ENCODE data around the gene ERC1. TPM values are rescaled to one million over a fixed set of nuclear protein-coding genes. Genes with fewer than 3 reads are reported as not detected.
A peak's percentile ranks its signal among the peaks of the same experiment; 100 is the strongest.
"Not testable (repeated sequence)": the region's sequence is repeated elsewhere in the genome, so short reads cannot be mapped to it uniquely, and the experiment has no call there.

ERC1 gene
- total RNA-seq, 4 donors from 2014 or later = 50.0 to 88.1 (median 59.7) TPM

GRCh38 chr12:1047898-1048660 lies 57.1 kb downstream of the ERC1 start:
- peaks cover 13 to 30% (median 21%) of the 10 kb centered on the region in 4 donors for H3K4me1 ChIP-seq
- TF ChIP-seq POLR2AphosphoS5 (IDR thresholded peaks at IDR 0.05) (no peak), EP300 (IDR thresholded peaks at IDR 0.05) (no peak), POLR2A (IDR thresholded peaks at IDR 0.05; ENCODE audit: low read depth) (no peak)
- TF ChIP-seq, protein P1, sequence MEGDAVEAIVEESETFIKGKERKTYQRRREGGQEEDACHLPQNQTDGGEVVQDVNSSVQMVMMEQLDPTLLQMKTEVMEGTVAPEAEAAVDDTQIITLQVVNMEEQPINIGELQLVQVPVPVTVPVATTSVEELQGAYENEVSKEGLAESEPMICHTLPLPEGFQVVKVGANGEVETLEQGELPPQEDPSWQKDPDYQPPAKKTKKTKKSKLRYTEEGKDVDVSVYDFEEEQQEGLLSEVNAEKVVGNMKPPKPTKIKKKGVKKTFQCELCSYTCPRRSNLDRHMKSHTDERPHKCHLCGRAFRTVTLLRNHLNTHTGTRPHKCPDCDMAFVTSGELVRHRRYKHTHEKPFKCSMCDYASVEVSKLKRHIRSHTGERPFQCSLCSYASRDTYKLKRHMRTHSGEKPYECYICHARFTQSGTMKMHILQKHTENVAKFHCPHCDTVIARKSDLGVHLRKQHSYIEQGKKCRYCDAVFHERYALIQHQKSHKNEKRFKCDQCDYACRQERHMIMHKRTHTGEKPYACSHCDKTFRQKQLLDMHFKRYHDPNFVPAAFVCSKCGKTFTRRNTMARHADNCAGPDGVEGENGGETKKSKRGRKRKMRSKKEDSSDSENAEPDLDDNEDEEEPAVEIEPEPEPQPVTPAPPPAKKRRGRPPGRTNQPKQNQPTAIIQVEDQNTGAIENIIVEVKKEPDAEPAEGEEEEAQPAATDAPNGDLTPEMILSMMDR (IDR thresholded peaks at IDR 0.05) = no peak
- no peak overlapping the region for H3K4me3 ChIP-seq
- H3K36me3 ChIP-seq = no peaks in the 10 kb centered on the region
- intact Hi-C loops (cut with DNase I) = no loop called here
- no peaks in the 10 kb centered on the region for H3K9me3 ChIP-seq
- no peaks in the 10 kb centered on the region for H3K27me3 ChIP-seq
- no peak for DNase-seq (ENCODE audit: extremely low spot score)
- H3K27ac ChIP-seq (replicated peaks in 1 of 4) = no peak overlapping the region
- 75% methylated on average over 8 of the region's 8 CpGs for WGBS

- DNase-seq (ENCODE audit: extremely low spot score) = no peak
- 69% methylated on average over 4 of the region's 4 CpGs for WGBS
- Histone ChIP-seq H3K27me3 (no peaks in the 10 kb centered on the region), H3K9me3 (no peaks in the 10 kb centered on the region), H3K27ac (replicated peaks in 1 of 4) (no peak overlapping the region), H3K36me3 (no peaks in the 10 kb centered on the region), H3K4me3 (no peak overlapping the region), H3K4me1 (peaks cover 21 to 44% (median 36%) of the 10 kb centered on the region in 4 donors)
- intact Hi-C loops (cut with DNase I) = no loop called here
- no peak for TF ChIP-seq POLR2A (IDR thresholded peaks at IDR 0.05; ENCODE audit: low read depth)
- no peak for TF ChIP-seq EP300 (IDR thresholded peaks at IDR 0.05)
- TF ChIP-seq POLR2AphosphoS5 (IDR thresholded peaks at IDR 0.05) = no peak
- TF ChIP-seq, protein P1 (IDR thresholded peaks at IDR 0.05) = no peak
These were observed 59.2 kb downstream of the ERC1 start for GRCh38 chr12:1050059-1050707.

DNA sequence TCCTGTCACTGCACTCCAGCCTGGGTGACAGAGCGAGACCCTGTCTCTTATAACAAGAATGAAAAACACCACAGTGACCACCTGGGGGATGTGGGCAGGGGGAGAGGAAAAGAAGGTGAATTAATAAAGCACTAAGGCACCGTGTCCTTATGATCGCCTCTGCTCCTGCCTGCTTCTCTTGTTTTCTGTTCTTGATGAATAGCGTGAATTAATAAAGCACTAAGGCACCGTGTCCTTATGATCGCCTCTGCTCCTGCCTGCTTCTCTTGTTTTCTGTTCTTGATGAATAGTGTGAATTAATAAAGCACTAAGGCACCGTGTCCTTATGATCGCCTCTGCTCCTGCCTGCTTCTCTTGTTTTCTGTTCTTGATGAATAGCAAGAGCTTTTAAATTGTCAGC lies 60.6 kb downstream of the ERC1 start:
- H3K36me3 ChIP-seq; intact Hi-C loops (cut with DNase I); H3K4me3 ChIP-seq; DNase-seq (ENCODE audit: extremely low spot score); H3K9me3 ChIP-seq; H3K27ac ChIP-seq (replicated peaks in 1 of 4); H3K27me3 ChIP-seq: not testable (repeated sequence)
- 91% methylated on average over 8 of the region's 8 CpGs for WGBS
- H3K4me1 ChIP-seq = peaks cover 21 to 44% (median 38%) of the 10 kb centered on the region in 4 donors

DNA sequence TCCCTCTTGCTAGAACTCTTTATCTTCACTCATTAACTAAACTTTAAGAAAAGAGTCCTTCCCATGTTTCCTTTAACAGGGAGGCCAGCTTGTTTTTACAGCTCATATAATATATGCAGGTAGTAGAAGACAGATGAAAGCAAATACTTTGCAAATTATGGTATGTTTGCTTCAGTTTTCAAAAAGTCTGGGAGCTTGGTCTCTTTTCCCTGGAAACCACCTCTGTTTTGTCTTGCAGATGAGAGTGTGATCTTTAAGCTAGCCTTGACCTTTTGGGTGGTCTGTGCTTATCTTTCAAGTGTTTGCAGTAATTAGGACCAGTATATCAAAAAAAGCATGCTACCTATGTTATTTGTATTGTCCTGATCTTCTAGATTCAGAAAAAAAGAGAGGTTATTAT lies 62.7 kb downstream of the ERC1 start:
- Histone ChIP-seq H3K4me3 (no peak overlapping the region), H3K27ac (replicated peaks in 1 of 4) (peak overlapping the region in 3 of 4 donors; percentile 5 to 24 (median 13)), H3K27me3 (no peaks in the 10 kb centered on the region), H3K36me3 (no peaks in the 10 kb centered on the region), H3K4me1 (peaks cover 13 to 32% (median 27%) of the 10 kb centered on the region in 4 donors), H3K9me3 (peaks cover 0 to 8% (median 3%) of the 10 kb centered on the region in 4 donors)
- TF ChIP-seq POLR2AphosphoS5 (IDR thresholded peaks at IDR 0.05) = no peak
- no peak for TF ChIP-seq EP300 (IDR thresholded peaks at IDR 0.05)
- no peak for TF ChIP-seq POLR2A (IDR thresholded peaks at IDR 0.05; ENCODE audit: low read depth)
- TF ChIP-seq, protein P1 (IDR thresholded peaks at IDR 0.05) = no peak
- intact Hi-C loops (cut with DNase I) = no loop called here
- no peak for DNase-seq (ENCODE audit: extremely low spot score)

DNA sequence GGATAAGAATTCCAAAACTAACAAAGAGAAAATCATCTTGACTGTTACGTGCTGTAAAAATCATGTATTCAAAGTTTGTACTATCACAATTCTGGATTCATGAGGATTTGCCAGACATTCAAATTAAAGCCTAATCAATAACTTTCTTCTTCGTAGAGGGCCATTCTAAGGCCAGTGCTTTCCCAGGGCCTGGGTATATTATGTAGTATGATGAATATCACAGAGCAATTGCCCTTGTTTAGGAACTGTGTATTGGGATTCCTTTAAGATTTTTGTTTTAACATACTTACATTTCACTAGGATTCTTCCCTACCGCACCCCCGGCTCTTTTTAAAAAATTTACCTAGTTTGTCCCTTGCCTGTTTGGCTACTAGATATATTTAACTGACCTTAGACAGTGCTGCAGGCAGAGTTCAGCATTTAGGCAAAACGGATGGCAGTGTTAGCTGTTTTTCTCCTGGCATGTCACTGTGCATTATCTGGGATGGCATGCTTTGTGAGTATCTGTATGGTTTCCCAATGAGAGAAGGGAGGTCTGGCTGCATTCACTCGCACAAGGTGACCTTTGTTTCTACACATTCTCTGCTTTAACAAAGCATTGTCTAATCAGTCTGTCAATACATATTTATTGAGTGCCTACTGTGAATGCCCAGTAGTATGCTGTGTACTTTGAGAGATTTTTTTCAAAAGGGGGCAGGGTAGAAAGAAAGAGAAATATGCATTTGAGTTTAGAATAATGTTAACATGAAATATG lies 63.3 kb downstream of the ERC1 start:
- Histone ChIP-seq H3K36me3 (no peaks in the 10 kb centered on the region), H3K27ac (replicated peaks in 1 of 4) (peak overlapping the region; percentile 5 to 35 (median 18)), H3K9me3 (peaks cover 0 to 14% (median 6%) of the 10 kb centered on the region in 4 donors), H3K27me3 (no peaks in the 10 kb centered on the region), H3K4me3 (no peak overlapping the region), H3K4me1 (peaks cover 13 to 27% (median 24%) of the 10 kb centered on the region in 4 donors)
- intact Hi-C loops (cut with DNase I) = no loop called here
- WGBS = 41% methylated on average over 6 of the region's 6 CpGs
- DNase-seq (ENCODE audit: extremely low spot score) = no peak
- TF ChIP-seq, protein P1 (IDR thresholded peaks at IDR 0.05) = no peak
- TF ChIP-seq EP300 (IDR thresholded peaks at IDR 0.05) = no peak
- no peak for TF ChIP-seq POLR2A (IDR thresholded peaks at IDR 0.05; ENCODE audit: low read depth)
- no peak for TF ChIP-seq POLR2AphosphoS5 (IDR thresholded peaks at IDR 0.05)

Data from esophagus muscularis mucosa (tissue), 4 donors.